Measurements from ENCODE around the gene DDHD1.
"Not testable (repeated sequence)": the region's sequence is repeated elsewhere in the genome, so short reads cannot be mapped to it uniquely, and the experiment has no call there.

DDHD1 gene

GRCh38 chr14:53152887-53153701 lies at the start of gene DDHD1:
Gene DDHD1, minus strand, starts transcription at chr14:53153323. Its CDS starts 225 bp downstream, at chr14:53153098.
- peak; percentile 82 to 85 for DNase-seq

- DNase-seq = no peak
Measured at GRCh38 chr14:53195949-53196348, 42.8 kb upstream of the DDHD1 start.

GRCh38 chr14:53193193-53193592 lies 40.1 kb upstream of the DDHD1 start:
- DNase-seq = no peak

- DNase-seq = no peak
Measured at GRCh38 chr14:53192052-53192760, 39.1 kb upstream of the DDHD1 start.

GRCh38 chr14:53190938-53191337 lies 37.8 kb upstream of the DDHD1 start:
- DNase-seq = peak; percentile 51 to 69

- no peak for DNase-seq
Measured at GRCh38 chr14:53187921-53188463, 34.9 kb upstream of the DDHD1 start.

- DNase-seq = no peak
Measured at GRCh38 chr14:53186532-53186931, 33.4 kb upstream of the DDHD1 start.

GRCh38 chr14:53183611-53184010 lies 30.5 kb upstream of the DDHD1 start:
- DNase-seq = no peak

- DNase-seq = no peak
Measured at GRCh38 chr14:53183056-53183455, 29.9 kb upstream of the DDHD1 start.

GRCh38 chr14:53181463-53182081 lies 28.4 kb upstream of the DDHD1 start:
- not testable (repeated sequence) for DNase-seq

- peak; percentile 21 to 53 for DNase-seq
Measured at GRCh38 chr14:53180272-53181221, 27.4 kb upstream of the DDHD1 start.

- DNase-seq = not testable (repeated sequence)
Measured at GRCh38 chr14:53179486-53180005, 26.4 kb upstream of the DDHD1 start.

- no peak for DNase-seq
Measured at GRCh38 chr14:53175375-53175774, 22.3 kb upstream of the DDHD1 start.

GRCh38 chr14:53174918-53175317 lies 21.8 kb upstream of the DDHD1 start:
- no peak for DNase-seq

GRCh38 chr14:53168786-53169185 lies 15.7 kb upstream of the DDHD1 start:
- DNase-seq = no peak

GRCh38 chr14:53167602-53168328 lies 14.6 kb upstream of the DDHD1 start:
- DNase-seq = no peak

GRCh38 chr14:53161758-53162435 lies 8.8 kb upstream of the DDHD1 start:
- DNase-seq = no peak

GRCh38 chr14:53156238-53156637 lies 3.1 kb upstream of the DDHD1 start:
- DNase-seq = no peak

- DNase-seq = no peak
Measured at GRCh38 chr14:53153702-53154112, 584 bp upstream of the DDHD1 start.

GRCh38 chr14:53152184-53152886 lies 788 bp downstream of the DDHD1 start:
- peak; percentile 61 to 66 for DNase-seq
